Ishikawa (cell line): ENCODE data around the gene C21orf58.

ENCODE experiments used
- CEBPB ChIP-seq: IDR thresholded peaks from 2 replicates; pipeline ENCODE4 v1.6.1; 2012
- CREB1 ChIP-seq: IDR thresholded peaks from 2 replicates; pipeline ENCODE4 v1.6.1; 2012; ENCODE audit warnings: low read depth
- EGR1 ChIP-seq: IDR thresholded peaks from 2 replicates; pipeline ENCODE4 v1.6.1; 2012
- EP300 ChIP-seq: IDR thresholded peaks from 2 replicates; pipeline ENCODE4 v1.6.1; 2012; ENCODE audit warnings: borderline replicate concordance
- FOXM1 ChIP-seq: IDR thresholded peaks from 2 replicates; pipeline ENCODE4 v1.6.1; 2012; ENCODE audit warnings: low read depth, borderline replicate concordance
- MAX ChIP-seq: IDR thresholded peaks from 2 replicates; pipeline ENCODE4 v1.6.1; 2012
- NFIC ChIP-seq: IDR thresholded peaks from 2 replicates; pipeline ENCODE4 v1.6.1; 2012
- RAD21 ChIP-seq: IDR thresholded peaks from 2 replicates; pipeline ENCODE4 v1.6.1; 2012; ENCODE audit warnings: low read depth
- REST ChIP-seq: IDR thresholded peaks from 2 replicates; pipeline ENCODE4 v1.6.1; 2012; ENCODE audit warnings: low read depth, mild to moderate bottlenecking
- TAF1 ChIP-seq: IDR thresholded peaks from 2 replicates; pipeline ENCODE4 v1.6.1; 2012; ENCODE audit warnings: low read depth, mild to moderate bottlenecking
- TEAD4 ChIP-seq: IDR thresholded peaks from 2 replicates; pipeline ENCODE4 v1.6.1; 2012
- USF1 ChIP-seq: IDR thresholded peaks from 2 replicates; pipeline ENCODE4 v1.6.1; 2012
- YY1 ChIP-seq: IDR thresholded peaks from 2 replicates; pipeline ENCODE4 v1.6.1; 2012; ENCODE audit warnings: low read depth
- ZBTB7A ChIP-seq: IDR thresholded peaks from 2 replicates; pipeline ENCODE4 v1.6.1; 2012; ENCODE audit warnings: low read depth

- TF ChIP-seq REST (no peak), TEAD4 (no peak), YY1 (no peak), NFIC (no peak), FOXM1 (no peak), CEBPB (no peak), RAD21 (no peak), EP300 (no peak), MAX (no peak), EGR1 (no peak), TAF1 (no peak), ZBTB7A (no peak), CREB1 (no peak), USF1 (no peak)
Measured at GRCh38 chr21:46289655-46290179, 34.0 kb downstream of the C21orf58 start.
